ENCODE measurements around the gene PTPRN2. TPM values are rescaled to one million over a fixed set of nuclear protein-coding genes. Genes with fewer than 3 reads are reported as not detected.

Gene PTPRN2
- total and polyA plus RNA-seq, 8 donors, result 4.9 to 136 (median 46.8) TPM

DNA sequence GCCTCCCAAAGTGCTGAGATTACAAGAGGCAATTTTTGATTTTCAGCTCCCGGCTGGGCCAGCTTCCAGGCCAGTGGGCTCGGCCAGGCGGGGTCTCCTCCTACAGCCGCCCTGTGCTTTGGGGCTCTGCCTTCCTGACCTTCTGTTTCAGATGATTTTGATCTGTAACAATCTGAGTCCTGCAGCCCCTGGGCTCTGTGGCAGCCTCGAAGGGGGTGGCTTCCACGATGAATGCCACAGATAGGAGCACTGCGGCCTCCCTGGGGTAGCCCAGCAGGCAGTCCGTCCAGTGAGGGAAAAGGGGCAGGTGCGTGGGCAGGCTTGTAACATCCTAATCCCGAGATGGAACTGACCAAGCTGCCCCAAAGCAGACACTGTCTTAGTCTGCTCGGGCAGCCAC, 1073.3 kb downstream of the PTPRN2 start:
- Histone ChIP-seq H3K4me3 (no peak overlapping the region), H3K9me3 (peaks cover 0 to 5% (median 0%) of the 10 kb centered on the region in 4 donors), H3K27me3 (peaks cover 0 to 40% (median 10%) of the 10 kb centered on the region in 3 donors), H3K36me3 (no peaks in the 10 kb centered on the region), H3K4me1 (no peaks in the 10 kb centered on the region), H3K27ac (no peak overlapping the region)
- TF ChIP-seq POLR2AphosphoS5 (IDR thresholded peaks at IDR 0.05), result no peak
- TF ChIP-seq EP300 (IDR thresholded peaks at IDR 0.05), result no peak
- no peak for TF ChIP-seq POLR2A (IDR thresholded peaks at IDR 0.05)
- TF ChIP-seq CTCF (IDR thresholded peaks at IDR 0.05), result no peak
- 77 to 81% (median 79%) methylated on average over 11 of the region's 11 CpGs for WGBS, 5 donors
- DNase-seq, result peak in 1 of 2 donors; percentile 21
- intact Hi-C loops (cut with DNase I; ENCODE audit: low total_unique reads), result no loop called here

DNA sequence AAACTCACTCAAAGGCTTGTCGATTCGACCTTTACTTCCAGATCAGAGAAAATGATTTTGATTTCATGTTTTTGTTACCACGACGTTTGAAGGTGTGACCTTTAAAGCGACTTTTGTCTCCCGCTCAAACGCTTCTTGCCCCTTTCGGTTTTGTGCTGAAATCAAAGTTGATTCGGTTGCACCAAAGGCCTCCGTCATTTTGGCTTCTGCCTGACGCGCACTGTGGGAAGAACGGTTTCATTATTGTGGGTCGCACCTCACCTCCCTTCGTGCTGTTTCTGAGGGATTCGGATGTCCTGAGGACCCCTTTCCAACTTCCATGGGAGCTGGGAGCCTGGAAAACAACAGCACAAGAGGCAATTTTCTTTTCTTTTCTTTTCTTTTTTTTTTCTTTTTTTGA, 1073.9 kb downstream of the PTPRN2 start:
- Histone ChIP-seq H3K27me3 (peaks cover 0 to 39% (median 12%) of the 10 kb centered on the region in 3 donors), H3K4me1 (no peaks in the 10 kb centered on the region), H3K4me3 (no peak overlapping the region), H3K27ac (no peak overlapping the region), H3K9me3 (peaks cover 0 to 5% (median 0%) of the 10 kb centered on the region in 4 donors), H3K36me3 (no peaks in the 10 kb centered on the region)
- DNase-seq, result peak in 1 of 2 donors; percentile 14
- intact Hi-C loops (cut with DNase I; ENCODE audit: low total_unique reads), result no loop called here
- no peak for TF ChIP-seq POLR2AphosphoS5 (IDR thresholded peaks at IDR 0.05)
- no peak for TF ChIP-seq POLR2A (IDR thresholded peaks at IDR 0.05)
- TF ChIP-seq CTCF (IDR thresholded peaks at IDR 0.05), result no peak
- no peak for TF ChIP-seq EP300 (IDR thresholded peaks at IDR 0.05)
- 80 to 88% (median 87%) methylated on average over 16 of the region's 16 CpGs for WGBS, 5 donors

DNA sequence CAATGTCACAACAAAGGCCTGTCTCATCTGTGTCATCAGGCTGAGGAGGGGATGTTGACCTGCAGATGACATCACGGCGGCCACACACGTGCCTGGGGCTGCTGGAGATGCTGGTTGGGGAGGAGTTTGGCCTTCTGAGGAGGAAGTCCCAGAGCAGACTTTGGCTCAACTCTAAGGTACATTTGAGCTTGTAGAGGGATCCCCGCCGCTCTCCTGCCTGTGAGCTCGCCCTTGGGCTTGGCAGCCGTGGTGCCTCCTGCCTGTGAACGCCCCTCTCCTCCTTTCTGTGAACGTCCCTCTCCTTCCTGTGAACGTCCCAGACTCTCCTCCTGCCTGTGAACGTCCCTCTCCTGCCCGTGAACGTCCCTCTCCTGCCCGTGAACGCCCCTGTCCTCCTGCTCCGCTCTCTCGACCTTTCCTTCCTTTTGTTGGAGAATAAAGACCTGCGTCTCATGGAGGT, 1074.4 kb downstream of the PTPRN2 start:
- Histone ChIP-seq H3K27ac (no peak overlapping the region), H3K27me3 (peaks cover 0 to 44% (median 16%) of the 10 kb centered on the region in 3 donors), H3K36me3 (no peaks in the 10 kb centered on the region), H3K4me3 (no peak overlapping the region), H3K9me3 (peaks cover 0 to 5% (median 0%) of the 10 kb centered on the region in 4 donors), H3K4me1 (no peaks in the 10 kb centered on the region)
- intact Hi-C loops (cut with DNase I; ENCODE audit: low total_unique reads), result no loop called here
- 50 to 67% (median 55%) methylated on average over 18 of the region's 18 CpGs for WGBS, 5 donors
- DNase-seq, result no peak
- TF ChIP-seq POLR2AphosphoS5 (IDR thresholded peaks at IDR 0.05) (no peak), EP300 (IDR thresholded peaks at IDR 0.05) (no peak)

DNA sequence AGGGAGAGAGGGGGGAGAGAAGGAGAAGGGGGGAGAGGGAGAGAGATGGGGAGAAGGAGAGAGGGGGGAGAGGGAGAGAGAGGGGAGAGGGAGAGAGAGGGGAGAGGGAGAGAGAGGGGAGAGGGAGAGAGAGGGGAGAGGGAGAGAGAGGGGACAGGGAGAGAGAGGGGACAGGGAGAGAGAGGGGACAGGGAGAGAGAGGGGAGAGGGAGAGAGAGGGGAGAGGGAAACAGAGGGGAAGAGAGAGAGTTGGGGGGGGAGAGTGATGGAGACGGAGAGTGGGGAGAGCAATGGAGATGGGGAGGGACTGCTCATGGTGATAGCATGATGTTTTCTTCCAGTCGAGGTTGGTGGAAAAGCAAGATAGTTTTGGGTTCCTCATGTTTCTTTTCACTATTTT, 1078.4 kb downstream of the PTPRN2 start:
- Histone ChIP-seq H3K4me1 (no peaks in the 10 kb centered on the region), H3K4me3 (no peak overlapping the region), H3K9me3 (peaks cover 0 to 16% (median 12%) of the 10 kb centered on the region in 4 donors), H3K27me3 (peaks cover 0 to 35% (median 6%) of the 10 kb centered on the region in 3 donors), H3K27ac (no peak overlapping the region), H3K36me3 (no peaks in the 10 kb centered on the region)
- DNase-seq, result no peak
- 68 to 84% (median 74%) methylated on average over 2 of the region's 2 CpGs for WGBS, 5 donors
- intact Hi-C loops (cut with DNase I; ENCODE audit: low total_unique reads), result no loop called here
- TF ChIP-seq CTCF (IDR thresholded peaks at IDR 0.05) (no peak), POLR2A (IDR thresholded peaks at IDR 0.05) (no peak), EP300 (IDR thresholded peaks at IDR 0.05) (no peak), POLR2AphosphoS5 (IDR thresholded peaks at IDR 0.05) (no peak)

DNA sequence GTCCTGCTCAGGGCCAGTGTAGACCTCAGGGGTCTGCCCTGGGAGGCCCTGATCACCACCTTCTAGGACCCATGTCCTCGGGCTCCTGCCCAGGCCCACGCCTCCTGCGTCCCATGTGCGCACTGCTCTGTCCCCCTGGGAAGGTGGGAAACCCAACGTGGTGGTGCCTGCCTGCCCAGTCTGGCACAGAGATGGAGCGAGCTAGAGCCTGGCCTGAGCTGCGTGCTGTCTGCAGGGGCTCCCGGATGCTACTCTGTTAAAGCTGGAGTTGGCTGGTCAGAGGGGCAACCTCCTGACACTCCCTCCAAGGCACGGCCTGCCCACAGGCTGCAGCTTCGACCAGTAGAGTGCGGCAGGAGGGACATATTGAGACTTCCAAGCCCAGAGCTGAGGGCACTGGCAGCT, 1079.1 kb downstream of the PTPRN2 start:
- WGBS, 5 donors, result 78 to 87% (median 84%) methylated on average over 6 to 11 of the region's 11 CpGs
- Histone ChIP-seq H3K36me3 (no peaks in the 10 kb centered on the region), H3K4me1 (no peaks in the 10 kb centered on the region), H3K27ac (no peak overlapping the region), H3K9me3 (peaks cover 0 to 16% (median 12%) of the 10 kb centered on the region in 4 donors), H3K27me3 (peaks cover 0 to 30% (median 6%) of the 10 kb centered on the region in 3 donors), H3K4me3 (no peak overlapping the region)
- intact Hi-C loops (cut with DNase I; ENCODE audit: low total_unique reads), result no loop called here
- peak in 1 of 2 donors; percentile 17 for DNase-seq
- TF ChIP-seq EP300 (IDR thresholded peaks at IDR 0.05), result no peak
- no peak for TF ChIP-seq POLR2A (IDR thresholded peaks at IDR 0.05)
- TF ChIP-seq CTCF (IDR thresholded peaks at IDR 0.05), result no peak
- no peak for TF ChIP-seq POLR2AphosphoS5 (IDR thresholded peaks at IDR 0.05)
